ENCODE results near the gene GCSH. TPM values are rescaled to one million over a fixed set of nuclear protein-coding genes. Genes with fewer than 3 reads are reported as not detected.

The GCSH gene
- total and polyA plus RNA-seq, 10 of the 15 experiments (the other 5 are each of a cell fraction or from before 2014, with no cell fraction given), result 14.7 to 108 (median 39.3) TPM

DNA sequence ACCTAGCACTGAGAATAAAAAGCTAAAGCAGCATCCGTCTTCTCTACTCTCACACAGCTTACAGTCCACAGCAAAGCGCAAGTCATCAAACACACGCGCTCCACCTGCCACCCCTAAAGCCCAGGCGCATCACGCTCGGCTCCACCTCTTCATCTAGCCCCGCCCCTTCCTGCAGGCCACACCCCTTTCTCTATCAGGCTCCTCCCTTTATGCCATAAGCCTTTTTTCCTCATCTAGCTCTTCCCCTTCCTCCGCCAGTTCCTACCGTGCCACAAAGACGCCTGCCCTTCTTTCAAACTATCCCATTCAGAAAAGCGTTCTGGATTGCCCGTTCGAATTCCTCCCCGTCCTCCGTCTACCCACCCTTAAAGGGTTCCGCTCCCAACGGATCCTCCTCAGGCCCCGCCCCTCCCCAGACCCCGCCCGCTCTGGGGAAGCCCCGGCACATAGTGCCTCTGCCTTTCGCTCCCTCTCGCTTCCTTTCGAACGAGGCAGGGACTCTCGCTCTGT is 19.6 kb downstream of the GCSH start (continued):
- TF ChIP-seq ZBTB11 (CRISPR knock-in tag; IDR thresholded peaks at IDR 0.05), result peak; percentile 74
- TF ChIP-seq, protein P1, sequence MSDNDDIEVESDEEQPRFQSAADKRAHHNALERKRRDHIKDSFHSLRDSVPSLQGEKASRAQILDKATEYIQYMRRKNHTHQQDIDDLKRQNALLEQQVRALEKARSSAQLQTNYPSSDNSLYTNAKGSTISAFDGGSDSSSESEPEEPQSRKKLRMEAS (IDR thresholded peaks at IDR 0.05; ENCODE audit: low read depth, low read length), result peak; percentile 73
- no peak for TF ChIP-seq FOS (IDR thresholded peaks at IDR 0.05; ENCODE audit: borderline replicate concordance, extremely low read depth, insufficient read length)
- TF ChIP-seq RELB (IDR thresholded peaks at IDR 0.05; ENCODE audit: low read depth), result 0 out of 2 replicates have a peak, but pooled peaks have one; percentile 13
- TF ChIP-seq BHLHE40 (IDR thresholded peaks at IDR 0.05; ENCODE audit: borderline replicate concordance in 1 of 2, low read depth in 2 of 2, low read length in 1 of 2), result 0 out of 4 replicates have a peak, but pooled peaks of 1 of the 2 experiments have one; percentile 27
- TF ChIP-seq WRNIP1 (IDR thresholded peaks at IDR 0.05; ENCODE audit: borderline replicate concordance, low read depth, low read length), result 0 out of 2 replicates have a peak, but pooled peaks have one; percentile 73
